ENCODE results near the gene MRPS35. TPM values are rescaled to one million over a fixed set of nuclear protein-coding genes. Genes with fewer than 3 reads are reported as not detected.
A peak's percentile ranks its signal among the peaks of the same experiment; 100 is the strongest.

Gene MRPS35
- total and polyA plus RNA-seq, 9 donors, result 23.3 to 44.4 (median 35.5) TPM

DNA sequence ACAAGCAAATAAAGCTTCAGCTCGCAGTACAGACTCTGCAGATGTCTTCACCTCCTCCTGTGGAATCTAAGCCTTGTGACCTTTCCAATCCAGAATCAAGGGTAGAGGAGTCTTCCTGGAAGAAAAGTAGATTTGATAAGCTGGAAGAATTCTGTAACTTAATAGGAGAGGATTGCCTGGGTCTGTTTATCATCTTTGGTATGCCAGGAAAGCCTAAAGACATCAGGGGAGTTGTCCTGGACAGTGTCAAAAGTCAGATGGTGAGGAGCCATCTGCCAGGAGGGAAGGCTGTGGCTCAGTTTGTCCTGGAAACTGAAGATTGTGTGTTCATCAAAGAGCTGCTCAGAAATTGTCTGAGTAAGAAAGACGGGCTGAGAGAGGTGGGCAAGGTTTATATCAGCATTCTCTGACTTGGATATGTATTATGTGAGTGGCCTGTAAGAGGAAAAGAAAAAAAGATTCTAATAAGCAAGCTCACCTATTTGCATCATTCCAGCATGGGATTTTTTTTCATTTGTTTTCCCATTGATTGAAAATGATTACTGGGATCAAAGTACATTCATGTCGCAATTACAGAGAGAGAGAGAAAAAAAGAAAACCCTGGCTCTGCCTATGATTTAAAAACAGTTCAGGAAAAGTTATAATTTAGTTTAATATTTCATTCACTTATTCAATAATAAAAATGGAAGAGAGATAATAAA lies 13.6 kb upstream of the MRPS35 start:
- intact Hi-C loops (cut with DNase I), result loop anchor here in 1 of 4 donors (5.0 kb wide), 1 partner anchor 1235 kb away; no protein-coding TSS in a partner anchor

DNA sequence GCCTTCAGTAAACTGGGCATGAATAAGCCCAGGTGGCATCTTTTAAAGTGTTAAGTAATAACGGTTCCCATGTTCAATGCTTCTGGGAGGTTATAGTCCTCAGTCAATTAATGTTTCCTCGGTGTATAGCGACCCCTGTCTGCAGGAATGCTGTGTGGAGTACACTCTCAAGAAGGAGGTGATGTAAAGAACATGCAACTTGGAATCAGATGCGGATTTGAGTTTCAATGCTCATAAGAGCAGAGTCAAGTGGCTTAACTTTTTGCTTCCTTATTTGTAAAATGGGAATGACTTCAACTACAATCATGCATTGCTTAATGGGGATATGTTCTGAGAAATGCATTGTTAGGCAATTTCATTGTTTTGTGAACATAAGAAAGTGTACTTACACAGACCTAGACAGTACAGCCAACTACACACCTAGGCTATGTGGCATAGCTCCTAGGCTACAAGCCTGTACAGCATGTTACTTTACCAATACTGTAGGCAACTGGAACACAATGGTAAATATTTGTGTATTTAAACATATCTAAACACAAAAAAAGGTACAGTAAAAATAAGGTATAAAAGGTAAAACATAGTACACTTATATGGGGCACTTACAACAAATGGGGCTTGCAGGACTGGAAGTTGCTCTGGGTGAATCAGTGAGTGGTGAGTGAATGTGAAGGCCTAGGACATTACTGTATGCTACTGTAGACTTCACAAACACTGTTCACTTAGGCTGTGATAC lies 6.7 kb upstream of the MRPS35 start:
- Histone ChIP-seq H3K27ac (no peak overlapping the region), H3K9me3 (no peaks in the 10 kb centered on the region), H3K4me1 (ENCODE audit: insufficient read depth) (no peaks in the 10 kb centered on the region), H3K27me3 (no peaks in the 10 kb centered on the region), H3K36me3 (no peaks in the 10 kb centered on the region), H3K4me3 (no peak overlapping the region)
- intact Hi-C loops (cut with DNase I), result no loop called here
- peak; percentile 44 to 73 (median 51) for DNase-seq
- 4 to 6% (median 4%) methylated on average over 4 of the region's 4 CpGs for WGBS, 3 donors
- TF ChIP-seq POLR2A (IDR thresholded peaks at IDR 0.05) (no peak), EP300 (IDR thresholded peaks at IDR 0.05) (no peak)
- TF ChIP-seq, protein P1, sequence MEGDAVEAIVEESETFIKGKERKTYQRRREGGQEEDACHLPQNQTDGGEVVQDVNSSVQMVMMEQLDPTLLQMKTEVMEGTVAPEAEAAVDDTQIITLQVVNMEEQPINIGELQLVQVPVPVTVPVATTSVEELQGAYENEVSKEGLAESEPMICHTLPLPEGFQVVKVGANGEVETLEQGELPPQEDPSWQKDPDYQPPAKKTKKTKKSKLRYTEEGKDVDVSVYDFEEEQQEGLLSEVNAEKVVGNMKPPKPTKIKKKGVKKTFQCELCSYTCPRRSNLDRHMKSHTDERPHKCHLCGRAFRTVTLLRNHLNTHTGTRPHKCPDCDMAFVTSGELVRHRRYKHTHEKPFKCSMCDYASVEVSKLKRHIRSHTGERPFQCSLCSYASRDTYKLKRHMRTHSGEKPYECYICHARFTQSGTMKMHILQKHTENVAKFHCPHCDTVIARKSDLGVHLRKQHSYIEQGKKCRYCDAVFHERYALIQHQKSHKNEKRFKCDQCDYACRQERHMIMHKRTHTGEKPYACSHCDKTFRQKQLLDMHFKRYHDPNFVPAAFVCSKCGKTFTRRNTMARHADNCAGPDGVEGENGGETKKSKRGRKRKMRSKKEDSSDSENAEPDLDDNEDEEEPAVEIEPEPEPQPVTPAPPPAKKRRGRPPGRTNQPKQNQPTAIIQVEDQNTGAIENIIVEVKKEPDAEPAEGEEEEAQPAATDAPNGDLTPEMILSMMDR (IDR thresholded peaks at IDR 0.05), result peak; percentile 26 to 72 (median 47)

More for the DNA sequence above, 13.6 kb upstream of the MRPS35 start:
- Histone ChIP-seq H3K4me3 (no peak overlapping the region), H3K4me1 (ENCODE audit: insufficient read depth) (no peaks in the 10 kb centered on the region), H3K36me3 (no peaks in the 10 kb centered on the region), H3K9me3 (no peaks in the 10 kb centered on the region), H3K27me3 (no peaks in the 10 kb centered on the region), H3K27ac (no peak overlapping the region)
- DNase-seq, result no peak
- WGBS, 3 donors, result 83 to 94% (median 90%) methylated on average over 3 of the region's 3 CpGs
- TF ChIP-seq EP300 (IDR thresholded peaks at IDR 0.05) (no peak), POLR2A (IDR thresholded peaks at IDR 0.05) (no peak)
- TF ChIP-seq, protein P1 (IDR thresholded peaks at IDR 0.05), result no peak

DNA sequence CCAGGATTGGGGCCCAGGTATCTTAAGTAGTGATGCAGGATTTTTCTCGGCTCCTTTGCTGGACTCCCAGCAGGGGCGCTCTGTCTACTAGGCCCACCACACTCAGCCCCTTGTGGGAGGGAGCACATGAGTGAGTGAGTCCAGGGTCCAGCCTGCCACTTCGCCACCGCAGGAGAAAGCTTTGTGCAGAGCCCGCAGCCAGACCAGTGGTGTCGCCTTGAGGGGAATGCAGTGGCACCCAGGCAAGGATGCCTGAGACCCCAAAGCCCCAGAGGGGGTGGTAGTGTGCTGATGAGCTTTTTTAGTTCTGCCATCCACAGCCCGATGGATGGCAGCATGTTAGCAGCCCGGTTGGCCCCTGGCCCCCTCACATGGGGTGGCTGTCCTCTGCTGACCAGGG lies 5.4 kb upstream of the MRPS35 start:
- Histone ChIP-seq H3K4me3 (no peak overlapping the region), H3K9me3 (no peaks in the 10 kb centered on the region), H3K36me3 (no peaks in the 10 kb centered on the region), H3K27me3 (no peaks in the 10 kb centered on the region), H3K27ac (no peak overlapping the region), H3K4me1 (ENCODE audit: insufficient read depth) (peaks cover 2% of the 10 kb centered on the region)
- intact Hi-C loops (cut with DNase I), result no loop called here
- no peak for DNase-seq
- WGBS, 3 donors, result 75 to 91% (median 89%) methylated on average over 8 of the region's 8 CpGs
- TF ChIP-seq POLR2A (IDR thresholded peaks at IDR 0.05) (no peak), EP300 (IDR thresholded peaks at IDR 0.05) (no peak)
- TF ChIP-seq, protein P1 (IDR thresholded peaks at IDR 0.05), result no peak

DNA sequence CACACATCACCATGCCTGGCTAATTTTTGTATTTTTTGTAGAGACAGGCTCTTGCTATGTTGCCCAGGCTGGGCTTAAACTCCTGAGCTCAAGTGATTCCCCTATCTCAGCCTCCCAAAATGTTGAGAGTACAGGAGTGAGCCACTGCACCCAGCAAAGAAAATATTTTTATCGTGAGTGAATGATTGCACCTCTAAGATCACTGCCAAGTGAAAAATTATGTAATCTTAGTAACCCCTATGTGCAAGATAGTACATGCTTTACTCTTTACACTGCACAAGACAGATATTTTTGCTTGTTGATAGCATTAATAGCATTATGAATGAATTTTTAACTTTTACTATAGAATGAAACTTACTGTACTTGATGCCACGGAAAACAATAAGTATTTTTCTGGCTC lies 3.4 kb upstream of the MRPS35 start:
- intact Hi-C loops (cut with DNase I), result no loop called here
- peaks cover 2% of the 10 kb centered on the region for H3K4me1 ChIP-seq (ENCODE audit: insufficient read depth)
- H3K27me3 ChIP-seq, result no peaks in the 10 kb centered on the region
- no peak overlapping the region for H3K4me3 ChIP-seq
- H3K36me3 ChIP-seq, result no peaks in the 10 kb centered on the region
- no peak overlapping the region for H3K27ac ChIP-seq
- TF ChIP-seq POLR2A (IDR thresholded peaks at IDR 0.05) (no peak), EP300 (IDR thresholded peaks at IDR 0.05) (no peak)
- TF ChIP-seq, protein P1 (IDR thresholded peaks at IDR 0.05), result no peak
- WGBS, 3 donors, result 81 to 84% (median 83%) methylated on average over 2 of the region's 2 CpGs
- no peaks in the 10 kb centered on the region for H3K9me3 ChIP-seq
- no peak for DNase-seq

All from ovary (tissue), 9 donors.